K562 (cell line): ENCODE results near the gene SOS1. TPM values are rescaled to one million over a fixed set of nuclear protein-coding genes. Genes with fewer than 3 reads are reported as not detected.

Experiments
- ATAC-seq: fragments of 200-7000 bp; cut with Tn5 transposase; 3 replicates; pipeline ENCODE4 v1.9.1; 2020; ENCODE audit warnings: moderate library complexity
- BruUV-seq: library from RNA; stranded (reverse); fragments of 400-500 nt; replicated peaks from 2 replicates; lab custom pipeline; 2021; lab: Mats Ljungman, UMichigan
- CTCF ChIA-PET: fragments of 300-600 bp; formaldehyde crosslinking; extraction: SDS; loops from one replicate; lab custom pipeline; 2021; ENCODE audit warnings: low intra/inter-chr PET ratio; lab: Yijun Ruan, JAX
- POLR2A ChIA-PET: fragments of 300-600, 350-650 bp; sonication (Branson Sonifier 250); formaldehyde crosslinking; extraction: SDS; loops from one replicate; lab custom pipeline; 2021; ENCODE audit warnings: antibody characterized with exemption, inconsistent platforms; lab: Yijun Ruan, JAX
- DNase-seq, 4 experiments: peaks; one replicate each; pipeline versions ENCODE4 v3.0.0 to v3.0.0-alpha.2; 2011 to 2018; ENCODE audit warnings: low spot score in 3 of 4, mixed read lengths in 3 of 4; ENCODE audit errors: extremely low read depth in 1 of 4
- FAIRE-seq: peaks from 2 replicates; lab custom pipeline; 2011; peaks lifted over from hg19 to GRCh38; lab: Jason Lieb, UNC
- H2AFZ ChIP-seq: 2 replicates; pipeline ENCODE4 v1.6.0; 2011; ENCODE audit warnings: low read depth, low read length, control low read depth, inconsistent platforms
- H3K27ac ChIP-seq: fragments of 200-600 bp; 3 replicates; pipeline ENCODE4 v1.8.0; 2011; ENCODE audit warnings: low read depth, mild to moderate bottlenecking, control low read depth, inconsistent platforms, low read length, moderate library complexity, mixed read lengths; ENCODE audit errors: extremely low read depth
- H3K27me3 ChIP-seq, 2 experiments: fragments of 300-600 bp in 1 of 2; 2 replicates in 1 of 2; 3 replicates in 1 of 2; pipeline versions ENCODE4 v1.6.0 to v1.8.0; 2011; ENCODE audit warnings: inconsistent platforms in 2 of 2, low read length in 2 of 2, mild to moderate bottlenecking in 1 of 2, mixed read lengths in 1 of 2, moderate library complexity in 1 of 2; ENCODE audit not compliant: control insufficient read depth in 2 of 2, insufficient read depth in 2 of 2
- H3K36me3 ChIP-seq: fragments of 300-600 bp; 3 replicates; pipeline ENCODE4 v1.8.0; 2011; ENCODE audit warnings: mild to moderate bottlenecking, low read length, inconsistent platforms; ENCODE audit not compliant: control insufficient read depth, insufficient read depth
- H3K4me1 ChIP-seq, 2 experiments: fragments of 200-600 bp in 1 of 2; replicated peaks in 1 of 2; 2 replicates in 1 of 2; 3 replicates in 1 of 2; pipeline versions ENCODE4 v1.5.1 to v1.8.0; 2011; ENCODE audit warnings: inconsistent platforms in 2 of 2, low read length in 2 of 2, mild to moderate bottlenecking in 1 of 2, mixed read lengths in 1 of 2, moderate library complexity in 1 of 2; ENCODE audit not compliant: control insufficient read depth in 2 of 2, insufficient read depth in 2 of 2
- H3K4me2 ChIP-seq: 2 replicates; pipeline ENCODE4 v1.6.1; 2011; ENCODE audit warnings: low read length, control low read depth, inconsistent platforms, mixed read lengths; ENCODE audit not compliant: insufficient read depth
- H3K4me3 ChIP-seq: fragments of 200-600 bp; sonication (generic), shearing (Covaris generic); 2 replicates; pipeline ENCODE4 v1.5.1; 2016; ENCODE audit warnings: control low read depth, inconsistent platforms
- H3K79me2 ChIP-seq: fragments of 200-600 bp; 3 replicates; pipeline ENCODE4 v1.8.0; 2011; ENCODE audit warnings: low read length, inconsistent platforms; ENCODE audit not compliant: control insufficient read depth, insufficient read depth
- H3K9ac ChIP-seq, 2 experiments: 2 replicates each; pipeline versions ENCODE4 v1.6.0 to v1.6.1; 2011; ENCODE audit warnings: low read depth in 2 of 2, low read length in 2 of 2, control low read depth in 1 of 2, inconsistent platforms in 1 of 2, mild to moderate bottlenecking in 1 of 2, mixed read lengths in 1 of 2; ENCODE audit not compliant: insufficient read depth in 1 of 2
- H3K9me1 ChIP-seq: one replicate; pipeline ENCODE4 v1.6.0; 2011; ENCODE audit warnings: inconsistent platforms, mild to moderate bottlenecking, low read length, moderate library complexity; ENCODE audit not compliant: control insufficient read depth, insufficient read depth
- H3K9me3 ChIP-seq: replicated peaks from 2 replicates; pipeline ENCODE4 v1.5.1; 2011; ENCODE audit warnings: low read depth, low read length, inconsistent platforms; ENCODE audit not compliant: control insufficient read depth, insufficient read depth
- H4K20me1 ChIP-seq: replicated peaks from 2 replicates; pipeline ENCODE4 v1.6.1; 2011; ENCODE audit warnings: low read length, inconsistent platforms, mixed read lengths; ENCODE audit not compliant: control insufficient read depth, insufficient read depth
- ATF1 ChIP-seq, 2 experiments: fragments of 450-650 bp in 1 of 2; IDR thresholded peaks; 2 replicates each; pipeline ENCODE4 v1.6.1; 2016; ENCODE audit warnings: missing compliant biosample characterization in 1 of 2, missing genetic modification characterization in 1 of 2
- ATF3 ChIP-seq, 2 experiments: fragments of 450-650 bp in 1 of 2; sonication (generic) in 1 of 2; formaldehyde crosslinking in 1 of 2; IDR thresholded peaks in 1 of 2; conservative IDR thresholded peaks in 1 of 2; 2 replicates each; pipeline versions ENCODE4 v1.6.1 to v1.8.1; 2016 to 2023; ENCODE audit warnings: mild to moderate bottlenecking in 2 of 2, moderate library complexity in 2 of 2, inconsistent platforms in 1 of 2, missing genetic modification reagents in 1 of 2
- BHLHE40 ChIP-seq: IDR thresholded peaks from 2 replicates; pipeline ENCODE4 v1.6.1; 2011; ENCODE audit warnings: low read length, improper control_type of control experiment
- CHD2 ChIP-seq: IDR thresholded peaks from 2 replicates; pipeline ENCODE4 v1.6.1; 2011; ENCODE audit warnings: low read depth, low read length
- DMBX1 ChIP-seq: fragments of 250-450 bp; sonication (Bioruptor Pico); IDR thresholded peaks from 2 replicates; pipeline ENCODE4 v1.8.0; 2022; ENCODE audit warnings: inconsistent platforms, mild to moderate bottlenecking, moderate library complexity, borderline replicate concordance
- HDAC3 ChIP-seq: fragments of 450-650 bp; IDR thresholded peaks from 2 replicates; pipeline ENCODE4 v1.6.1; 2018; ENCODE audit warnings: borderline replicate concordance, mild to moderate bottlenecking, moderate library complexity; ENCODE audit not compliant: partially characterized antibody
- KDM1A ChIP-seq, 2 experiments: fragments of 450-650 bp; IDR thresholded peaks; 2 replicates each; pipeline ENCODE4 v1.6.1; 2016; ENCODE audit warnings: mild to moderate bottlenecking in 2 of 2
- KLF1 ChIP-seq: fragments of 450-650 bp; IDR thresholded peaks from 2 replicates; pipeline ENCODE4 v1.6.1; 2016; ENCODE audit warnings: missing genetic modification characterization, missing compliant biosample characterization
- MAFG ChIP-seq: fragments of 450-650 bp; conservative IDR thresholded peaks from 2 replicates; pipeline ENCODE4 v1.6.1; 2016; ENCODE audit warnings: missing genetic modification characterization, missing compliant biosample characterization
- MTA2 ChIP-seq: fragments of 450-650 bp; IDR thresholded peaks from 2 replicates; pipeline ENCODE4 v1.6.1; 2016; ENCODE audit warnings: low read depth
- NFIC ChIP-seq: fragments of 450-650 bp; IDR thresholded peaks from 2 replicates; pipeline ENCODE4 v1.6.1; 2017; ENCODE audit warnings: mild to moderate bottlenecking, inconsistent platforms
- SOX6 ChIP-seq: fragments of 450-650 bp; IDR thresholded peaks from 2 replicates; pipeline ENCODE4 v1.6.1; 2014; ENCODE audit warnings: mild to moderate bottlenecking
- ZMIZ1 ChIP-seq, 2 experiments: fragments of 150-350 bp in 1 of 2; IDR thresholded peaks; 2 replicates each; pipeline ENCODE4 v1.6.1; 2012 to 2016; ENCODE audit warnings: low read depth in 2 of 2, low read length in 2 of 2, mild to moderate bottlenecking in 1 of 2, moderate library complexity in 1 of 2
- ZNF143 ChIP-seq: sonication (generic); formaldehyde crosslinking; IDR thresholded peaks from 2 replicates; pipeline ENCODE4 v1.9.0; 2022; ENCODE audit warnings: mild to moderate bottlenecking, missing genetic modification reagents
- WGBS: fragments of 100-300 bp; shearing (Covaris generic); methylation state at CpG from one replicate; pipeline ENCODE4 v1.1.6; 2016; ENCODE audit warnings: low coverage, mixed read lengths; ENCODE audit not compliant: insufficient coverage; ENCODE audit errors: missing lambda C conversion rate; 5-methylcytosine and 5-hydroxymethylcytosine counted together
- in situ Hi-C: fragments of 300-500 bp; cut with MboI; formaldehyde crosslinking; loops from 4 replicates; pipeline ENCODE4 v1.15.0; 2018; ENCODE audit warnings: inconsistent platforms, mixed read lengths
- intact Hi-C: fragments of 100-400 bp; cut with micrococcal nuclease; formaldehyde crosslinking; loops from 2 replicates; pipeline ENCODE4 v1.14.2; 2022
- polyA plus RNA-seq, 8 experiments: library from polyadenylated mRNA; depleted of rRNA in 4 of 8; stranded (reverse) in 5 of 8; unstranded in 3 of 8; fragments of >200 nt; fragmentation: Nextera tagmentation in 2 of 8; fragmentation: Illumina TruSeq in 1 of 8; extraction: Ambion mirVana in 2 of 8; extraction: Trizol in 1 of 8; gene quantifications; 2 replicates each; pipeline versions ENCODE4 v1.2.1 to v1.2.3, GENCODE V29; 2011 to 2014; ENCODE audit warnings: inconsistent platforms in 1 of 8, missing spikeins in 1 of 8
- total RNA-seq, 7 experiments: library from RNA; depleted of rRNA in 6 of 7; stranded (reverse); fragments of >200 nt in 6 of 7; fragmentation: Illumina TruSeq in 2 of 7; extraction: Trizol in 2 of 7; gene quantifications; 2 replicates each; pipeline versions ENCODE4 v1.2.1 to v1.2.3, GENCODE V29; 2011 to 2021; ENCODE audit warnings: low replicate concordance in 1 of 7

SOS1 gene
- total and polyA plus RNA-seq, 9 of the 15 experiments (the other 6 are each of a cell fraction or from before 2014, with no cell fraction given): 2.5 to 27.1 (median 16.3) TPM

- no peaks in the 10 kb centered on the region for H3K36me3 ChIP-seq
- ATAC-seq (peak; percentile 89), FAIRE-seq (peak; percentile 91), DNase-seq (peak; percentile 39 to 87 (median 58))
- POLR2A ChIA-PET: interaction anchor here (0.9 to 2.0 kb wide), 4 partner anchors 12 to 390 kb away, joined by 3 to 12 read pairs (median 5); partner anchors contain the start of genes SOS1 and SRSF7
- 6% methylated on average over 8 of the region's 8 CpGs for WGBS
- H3K9me3 ChIP-seq: 0 out of 2 replicates have a peak, but pooled peaks cover 4% of the 10 kb centered on the region
- CTCF ChIA-PET: no interaction called here
- H3K4me3 ChIP-seq: no peak overlapping the region
- peak overlapping the region; percentile 57 for H3K4me2 ChIP-seq
- no TSS peak for BruUV-seq
- intact Hi-C loops: loop anchor here (1.0 kb wide), 1 partner anchor 17 kb away; no protein-coding TSS in a partner anchor
- no peaks in the 10 kb centered on the region for H3K27me3 ChIP-seq
- H4K20me1 ChIP-seq: no peaks in the 10 kb centered on the region
- H2AFZ ChIP-seq: peak overlapping the region; percentile 63
- H3K9me1 ChIP-seq: no peaks in the 10 kb centered on the region
- H3K9ac ChIP-seq: peak overlapping the region in 1 of 2 experiments; percentile 22; a peak in 1 of 4 replicates
- H3K4me1 ChIP-seq: peaks cover 12 to 30% of the 10 kb centered on the region in 2 experiments
- H3K27ac ChIP-seq: peak overlapping the region; percentile 54; the same call in 2 of the 3 replicates
- in situ Hi-C loops: no loop called here
- H3K79me2 ChIP-seq: no peaks in the 10 kb centered on the region
- peak; percentile 43; the same call in 1 of the 2 replicates for TF ChIP-seq KLF1 (tag)
- no peak for TF ChIP-seq ZNF143 (CRISPR knock-in tag)
- peak in 1 of 2 experiments; percentile 78; a peak in 3 of 4 replicates for TF ChIP-seq KDM1A (IDR thresholded peaks at IDR 0.05)
- 0 out of 2 replicates have a peak, but pooled peaks have one; percentile 30 for TF ChIP-seq BHLHE40
- peak; percentile 18; the same call in 1 of the 2 replicates for TF ChIP-seq CHD2
- TF ChIP-seq ZMIZ1 (IDR thresholded peaks at IDR 0.05; ENCODE audit: low read depth in 2 of 2, low read length in 2 of 2): peak in 1 of 2 experiments; percentile 42; a peak in 1 of 4 replicates
- TF ChIP-seq NFIC: peak; percentile 30; the same call in 1 of the 2 replicates
- peak; percentile 57 for TF ChIP-seq HDAC3
- TF ChIP-seq ATF1 (CRISPR knock-in tag; IDR thresholded peaks at IDR 0.05): no peak
- peak; percentile 45 for TF ChIP-seq ATF1 (tag; IDR thresholded peaks at IDR 0.05)
- no peak for TF ChIP-seq MAFG (tag)
- peak; percentile 22; the same call in 1 of the 2 replicates for TF ChIP-seq ATF3 (IDR thresholded peaks at IDR 0.05)
- no peak for TF ChIP-seq ATF3 (CRISPR knock-in tag; conservative IDR thresholded peaks at IDR 0.05)
- peak; percentile 52; the same call in 1 of the 2 replicates for TF ChIP-seq DMBX1
- peak; percentile 54 for TF ChIP-seq SOX6
- 0 out of 2 replicates have a peak, but pooled peaks have one; percentile 8 for TF ChIP-seq MTA2
Measured at GRCh38 chr2:39141334-39142271, 20.8 kb upstream of the SOS1 start.
